Chondrocyte (in vitro differentiated cells): Measurements from ENCODE around the gene LRRC28. TPM values are rescaled to one million over a fixed set of nuclear protein-coding genes. Genes with fewer than 3 reads are reported as not detected.

Experiments used
- DNase-seq: peaks from one replicate; pipeline ENCODE4 v3.0.0; 2021; ENCODE audit warnings: mixed read lengths, low spot score
- H3K27ac Mint-ChIP-seq: one replicate; pipeline ENCODE4 v1.8.0; 2021; ENCODE audit warnings: mild to moderate bottlenecking, moderate library complexity, mixed read lengths; ENCODE audit not compliant: unreplicated experiment
- H3K27me3 Mint-ChIP-seq: 2 replicates; pipeline ENCODE4 v1.8.0; 2021; ENCODE audit warnings: low read depth, mixed read lengths
- H3K36me3 Mint-ChIP-seq: 2 replicates; pipeline ENCODE4 v1.8.0; 2021; ENCODE audit warnings: low read depth, mixed read lengths
- H3K4me1 Mint-ChIP-seq: 2 replicates; pipeline ENCODE4 v1.8.0; 2021; ENCODE audit warnings: low read depth, mild to moderate bottlenecking, mixed read lengths
- H3K4me3 Mint-ChIP-seq: one replicate; pipeline ENCODE4 v1.8.0; 2021; ENCODE audit warnings: mild to moderate bottlenecking, moderate library complexity, mixed read lengths; ENCODE audit not compliant: unreplicated experiment
- H3K9me3 Mint-ChIP-seq: 2 replicates; pipeline ENCODE4 v1.8.0; 2021; ENCODE audit warnings: low read depth, mixed read lengths
- total RNA-seq: library from RNA; stranded (reverse); gene quantifications from 3 replicates; pipeline ENCODE4 v1.2.1, GENCODE V29; 2021
- TF ChIP-seq, protein P1 (sequence below): fragments of 200-600 bp; sonication (generic); IDR thresholded peaks from 2 replicates; pipeline ENCODE4 v1.5.0; 2021; ENCODE audit warnings: antibody characterized with exemption, mild to moderate bottlenecking, moderate library complexity

The LRRC28 gene
- total RNA-seq, 1 donor from 2014 or later = 28.5 TPM

DNA sequence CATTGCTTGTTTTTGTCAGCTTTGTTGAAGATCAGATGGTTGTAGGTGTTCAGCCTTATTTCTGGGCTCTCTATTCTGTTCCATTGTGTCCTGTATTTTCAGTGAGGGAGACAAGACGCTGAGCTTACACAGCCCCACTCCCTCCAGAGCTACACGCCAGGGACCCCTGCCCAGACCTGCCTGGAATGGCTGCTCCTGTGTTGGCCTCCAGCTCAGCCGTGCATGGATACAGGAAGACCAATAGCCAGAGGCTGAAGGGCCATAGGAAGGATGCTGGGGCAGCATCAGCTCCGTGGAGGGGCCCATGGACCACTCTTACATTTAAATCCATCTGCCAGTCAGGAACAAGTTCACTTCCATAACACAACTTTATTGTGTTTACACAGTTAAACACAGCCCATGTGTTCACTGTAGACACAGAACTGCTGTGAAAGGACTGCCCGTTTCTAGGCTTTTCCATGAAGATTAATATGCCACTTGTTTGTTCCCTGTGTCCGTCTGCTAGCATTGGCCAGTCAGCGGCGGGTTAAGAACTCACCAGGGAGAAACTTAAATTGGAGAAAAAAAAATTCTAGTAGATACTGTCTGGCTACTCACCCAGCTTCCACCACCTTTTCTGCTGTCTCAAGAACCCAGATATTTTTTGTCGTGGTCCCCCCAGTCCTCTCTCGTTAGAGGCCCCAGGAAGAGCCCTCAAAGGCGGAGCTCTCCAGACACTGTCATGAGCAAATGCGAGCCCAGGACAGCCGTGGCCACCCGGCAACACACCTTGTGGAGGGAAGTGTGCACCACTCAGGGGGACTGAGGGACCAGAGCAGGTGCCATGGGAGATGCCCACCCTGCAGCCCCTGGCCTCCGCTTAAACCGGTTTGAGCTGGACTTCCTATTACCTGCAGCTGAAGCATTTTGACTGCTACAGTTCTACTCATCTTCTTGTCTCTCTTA, 172.2 kb downstream of the LRRC28 start:
- DNase-seq = peak; percentile 78
- Mint-ChIP-seq H3K4me1 (peaks cover 50% of the 10 kb centered on the region), H3K9me3 (peaks cover 3% of the 10 kb centered on the region), H3K36me3 (no peaks in the 10 kb centered on the region), H3K27ac (peak overlapping the region; percentile 1), H3K4me3 (no peak overlapping the region), H3K27me3 (no peaks in the 10 kb centered on the region)
- TF ChIP-seq, protein P1, sequence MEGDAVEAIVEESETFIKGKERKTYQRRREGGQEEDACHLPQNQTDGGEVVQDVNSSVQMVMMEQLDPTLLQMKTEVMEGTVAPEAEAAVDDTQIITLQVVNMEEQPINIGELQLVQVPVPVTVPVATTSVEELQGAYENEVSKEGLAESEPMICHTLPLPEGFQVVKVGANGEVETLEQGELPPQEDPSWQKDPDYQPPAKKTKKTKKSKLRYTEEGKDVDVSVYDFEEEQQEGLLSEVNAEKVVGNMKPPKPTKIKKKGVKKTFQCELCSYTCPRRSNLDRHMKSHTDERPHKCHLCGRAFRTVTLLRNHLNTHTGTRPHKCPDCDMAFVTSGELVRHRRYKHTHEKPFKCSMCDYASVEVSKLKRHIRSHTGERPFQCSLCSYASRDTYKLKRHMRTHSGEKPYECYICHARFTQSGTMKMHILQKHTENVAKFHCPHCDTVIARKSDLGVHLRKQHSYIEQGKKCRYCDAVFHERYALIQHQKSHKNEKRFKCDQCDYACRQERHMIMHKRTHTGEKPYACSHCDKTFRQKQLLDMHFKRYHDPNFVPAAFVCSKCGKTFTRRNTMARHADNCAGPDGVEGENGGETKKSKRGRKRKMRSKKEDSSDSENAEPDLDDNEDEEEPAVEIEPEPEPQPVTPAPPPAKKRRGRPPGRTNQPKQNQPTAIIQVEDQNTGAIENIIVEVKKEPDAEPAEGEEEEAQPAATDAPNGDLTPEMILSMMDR = no peak

DNA sequence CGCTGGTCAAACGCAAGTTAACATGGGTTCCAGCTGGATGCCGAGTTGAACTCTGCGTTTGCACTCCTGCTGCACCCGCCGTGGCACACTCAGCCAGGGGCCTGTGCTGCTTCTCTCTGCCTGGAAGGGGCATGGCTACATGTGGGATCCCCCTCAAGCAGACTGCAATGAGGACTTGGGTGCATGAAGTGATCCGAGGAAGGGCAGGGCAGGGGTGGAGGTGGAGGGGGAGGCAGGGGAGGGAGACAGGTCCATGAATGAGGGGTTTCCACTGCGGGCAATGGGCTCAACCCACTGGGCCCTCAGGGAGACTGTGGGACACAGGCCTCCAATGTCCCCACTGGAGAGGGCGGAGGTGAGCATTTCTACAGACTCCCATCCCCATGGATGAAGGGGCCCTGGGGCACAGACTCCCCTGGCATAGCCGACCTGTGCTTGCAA, 172.9 kb downstream of the LRRC28 start:
- Mint-ChIP-seq H3K27me3 (no peaks in the 10 kb centered on the region), H3K4me3 (no peak overlapping the region), H3K9me3 (no peaks in the 10 kb centered on the region), H3K27ac (peak overlapping the region; percentile 54), H3K36me3 (no peaks in the 10 kb centered on the region), H3K4me1 (peaks cover 50% of the 10 kb centered on the region)
- DNase-seq = no peak
- TF ChIP-seq, protein P1 = no peak

DNA sequence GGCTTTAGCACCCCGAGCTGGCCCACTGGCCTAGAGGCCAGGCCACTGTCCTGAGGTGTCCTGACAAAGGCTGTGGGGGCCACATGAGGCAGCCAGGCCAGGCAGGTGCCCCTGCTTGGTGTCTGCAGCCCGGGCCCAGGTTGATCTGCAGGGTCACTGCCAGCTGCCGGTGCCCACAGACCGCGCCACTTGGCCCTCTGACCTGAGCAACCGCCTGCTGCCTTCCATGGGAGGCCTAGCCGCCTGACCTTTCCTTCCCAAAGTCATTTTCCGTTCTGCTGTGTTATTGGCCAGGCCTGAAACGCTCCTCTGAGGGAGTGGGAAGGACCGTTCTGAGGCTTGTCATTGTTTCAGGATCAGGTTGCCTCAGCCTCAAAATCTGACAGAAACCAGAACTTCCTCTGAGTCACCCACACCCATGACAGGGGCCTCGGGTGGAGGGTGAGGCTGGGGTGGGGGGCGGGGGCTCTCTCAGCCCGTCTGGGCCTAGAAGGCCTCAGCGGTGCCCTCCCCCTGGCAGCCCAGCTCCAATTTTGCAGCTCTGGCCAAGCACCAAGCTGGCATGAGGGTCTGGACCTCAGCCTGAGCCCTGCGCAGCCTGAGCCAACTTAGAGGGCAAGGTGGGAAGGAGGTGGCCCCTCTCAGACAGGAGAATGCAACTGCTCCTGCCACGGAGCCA, 173.8 kb downstream of the LRRC28 start:
- TF ChIP-seq, protein P1 = no peak
- no peaks in the 10 kb centered on the region for H3K27me3 Mint-ChIP-seq
- H3K36me3 Mint-ChIP-seq = no peaks in the 10 kb centered on the region
- peaks cover 50% of the 10 kb centered on the region for H3K4me1 Mint-ChIP-seq
- no peak overlapping the region for H3K4me3 Mint-ChIP-seq
- no peaks in the 10 kb centered on the region for H3K9me3 Mint-ChIP-seq
- DNase-seq = no peak
- H3K27ac Mint-ChIP-seq = peak overlapping the region; percentile 89

DNA sequence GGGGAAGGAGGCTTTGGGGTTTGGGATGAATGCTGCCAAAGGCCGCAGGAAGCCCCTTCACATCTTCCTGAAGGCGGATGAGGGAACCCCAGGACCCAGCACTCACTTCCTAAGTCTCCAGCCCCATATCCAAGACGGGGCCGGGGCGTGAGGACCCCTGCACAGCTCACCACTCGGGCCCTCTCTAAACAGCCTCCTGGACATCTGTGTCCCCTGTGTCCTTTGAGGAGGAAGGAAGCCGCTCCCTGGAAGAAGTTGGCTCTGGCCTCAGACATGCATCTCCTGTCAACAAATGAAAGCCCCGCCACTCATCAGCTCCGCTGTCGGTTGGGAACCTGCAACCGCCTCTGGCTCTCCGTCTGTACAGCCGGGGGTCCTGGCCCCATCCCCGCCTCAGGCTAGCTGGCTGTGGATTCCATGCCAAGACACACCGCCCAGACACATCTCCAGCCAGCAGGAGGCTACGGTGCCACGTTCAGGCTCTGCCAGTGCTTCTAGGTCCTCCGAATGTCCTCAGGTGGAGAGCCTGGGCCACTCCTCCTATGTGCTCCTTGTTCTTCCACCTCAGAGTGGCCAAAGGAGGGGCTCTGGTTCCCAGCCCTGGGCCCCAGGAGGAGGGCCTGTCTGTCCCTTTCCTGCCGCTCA, 174.5 kb downstream of the LRRC28 start:
- Mint-ChIP-seq H3K9me3 (no peaks in the 10 kb centered on the region), H3K36me3 (no peaks in the 10 kb centered on the region), H3K4me1 (peaks cover 45% of the 10 kb centered on the region), H3K27me3 (no peaks in the 10 kb centered on the region), H3K4me3 (peak overlapping the region; percentile 22), H3K27ac (peak overlapping the region; percentile 89)
- DNase-seq = no peak
- TF ChIP-seq, protein P1 = peak; percentile 70
